ENCODE measurements around the gene HORMAD2. TPM values are rescaled to one million over a fixed set of nuclear protein-coding genes. Genes with fewer than 3 reads are reported as not detected.
"Not testable (repeated sequence)": the region's sequence is repeated elsewhere in the genome, so short reads cannot be mapped to it uniquely, and the experiment has no call there.

HORMAD2 gene
- total and polyA plus RNA-seq, 4 donors = not detected

DNA sequence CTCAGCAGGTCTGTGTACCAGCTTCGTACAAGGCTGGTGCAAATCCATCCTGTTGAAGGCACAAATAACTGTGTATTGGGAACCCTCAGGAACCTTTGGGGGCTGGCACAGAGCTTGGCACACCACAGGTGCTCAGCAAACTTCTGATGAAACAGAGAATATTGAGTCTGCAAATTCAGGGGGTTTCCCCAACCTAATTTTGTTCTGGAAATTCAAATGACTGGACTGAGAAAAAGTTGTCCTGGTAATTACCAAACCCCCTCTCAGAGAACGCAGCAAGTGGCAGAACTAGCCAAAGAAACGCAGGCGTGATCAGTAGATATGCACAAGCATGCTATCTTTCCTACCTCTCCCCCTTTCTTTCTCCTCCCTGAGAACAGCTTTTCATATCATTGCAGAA is 118.7 kb downstream of the HORMAD2 start:
- WGBS, 2 donors = 90 to 96% methylated on average over 4 of the region's 4 CpGs
- H3K27me3 ChIP-seq (ENCODE audit: control insufficient read depth in 1 of 2, insufficient read depth in 2 of 2, low read length in 1 of 2) = no peaks in the 10 kb centered on the region
- no peak for ATAC-seq (ENCODE audit: low FRiP score)

DNA sequence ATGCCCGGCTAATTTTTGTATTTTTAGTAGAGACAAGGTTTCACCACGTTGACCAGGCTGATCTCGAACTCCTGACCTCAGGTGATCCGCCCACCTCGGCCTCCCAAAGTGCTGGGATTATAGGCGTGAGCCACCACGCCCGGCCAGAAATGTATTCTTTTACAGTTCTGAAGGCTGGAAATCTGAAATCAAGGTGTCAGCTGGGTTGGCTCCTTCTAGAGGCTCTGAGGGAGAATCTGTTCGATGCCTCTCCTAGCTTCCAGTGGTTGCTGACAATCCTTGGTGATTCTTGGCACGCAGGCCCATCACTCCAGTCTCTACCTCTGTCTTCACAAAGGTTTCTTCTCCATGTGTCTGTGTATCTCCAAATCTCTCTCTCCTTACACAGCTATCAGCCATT is 120.6 kb downstream of the HORMAD2 start:
- H3K4me1 ChIP-seq (ENCODE audit: control insufficient read depth in 1 of 2, insufficient read depth in 2 of 2, low read length in 2 of 2); ATAC-seq (ENCODE audit: low FRiP score); H3K36me3 ChIP-seq (ENCODE audit: control insufficient read depth in 1 of 2, insufficient read depth in 2 of 2, low read length in 1 of 2); H3K27ac ChIP-seq (ENCODE audit: low read depth in 1 of 2, low read length in 2 of 2); H3K9me3 ChIP-seq (ENCODE audit: control insufficient read depth, low read length); H3K27me3 ChIP-seq (ENCODE audit: control insufficient read depth in 1 of 2, insufficient read depth in 2 of 2, low read length in 1 of 2); intact Hi-C loops (cut with DNase I); H3K4me3 ChIP-seq (ENCODE audit: low read length in 2 of 2); DNase-seq: not testable (repeated sequence)
- 96% methylated on average over 10 of the region's 10 CpGs for WGBS, 2 donors

More for the DNA sequence above, 118.7 kb downstream of the HORMAD2 start:
- H3K27ac ChIP-seq (ENCODE audit: low read depth in 1 of 2, low read length in 2 of 2) = no peak overlapping the region
- no peak overlapping the region for H3K4me3 ChIP-seq (ENCODE audit: low read length in 2 of 2)
- intact Hi-C loops (cut with DNase I) = no loop called here
- H3K9me3 ChIP-seq (ENCODE audit: control insufficient read depth, low read length) = no peaks in the 10 kb centered on the region
- no peak for DNase-seq
- peaks cover 3 to 5% of the 10 kb centered on the region in 2 donors for H3K4me1 ChIP-seq (ENCODE audit: control insufficient read depth in 1 of 2, insufficient read depth in 2 of 2, low read length in 2 of 2)
- H3K36me3 ChIP-seq (ENCODE audit: control insufficient read depth in 1 of 2, insufficient read depth in 2 of 2, low read length in 1 of 2) = no peaks in the 10 kb centered on the region

DNA sequence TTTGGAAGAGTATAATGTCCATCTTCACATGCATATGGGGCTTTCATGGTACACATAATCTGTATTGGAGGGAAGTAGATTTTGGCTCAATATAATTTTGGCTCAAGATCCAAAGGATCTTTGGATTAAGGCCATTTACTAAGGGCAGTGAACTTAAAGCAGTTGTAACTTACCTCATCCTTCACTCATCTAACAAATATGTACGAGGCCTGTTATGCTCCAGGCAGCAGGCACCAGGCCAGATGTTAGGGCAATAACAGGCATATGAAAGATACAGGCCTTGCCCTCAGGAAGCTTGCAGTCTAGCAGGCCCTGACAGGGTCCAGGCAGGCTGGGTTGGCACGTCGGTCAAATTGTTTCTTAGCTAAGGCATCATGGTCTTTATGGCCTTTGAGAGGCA is 121.7 kb downstream of the HORMAD2 start:
- H3K4me1 ChIP-seq (ENCODE audit: control insufficient read depth in 1 of 2, insufficient read depth in 2 of 2, low read length in 2 of 2) = peaks cover under 1 to 1% of the 10 kb centered on the region in 2 donors
- DNase-seq (no peak), ATAC-seq (ENCODE audit: low FRiP score) (no peak)
- H3K9me3 ChIP-seq (ENCODE audit: control insufficient read depth, low read length) = no peaks in the 10 kb centered on the region
- no peak overlapping the region for H3K27ac ChIP-seq (ENCODE audit: low read depth in 1 of 2, low read length in 2 of 2)
- no peaks in the 10 kb centered on the region for H3K36me3 ChIP-seq (ENCODE audit: control insufficient read depth in 1 of 2, insufficient read depth in 2 of 2, low read length in 1 of 2)
- intact Hi-C loops (cut with DNase I) = no loop called here
- 78% methylated on average over 3 of the region's 3 CpGs for WGBS, 2 donors
- H3K27me3 ChIP-seq (ENCODE audit: control insufficient read depth in 1 of 2, insufficient read depth in 2 of 2, low read length in 1 of 2) = no peaks in the 10 kb centered on the region
- H3K4me3 ChIP-seq (ENCODE audit: low read length in 2 of 2) = no peak overlapping the region

DNA sequence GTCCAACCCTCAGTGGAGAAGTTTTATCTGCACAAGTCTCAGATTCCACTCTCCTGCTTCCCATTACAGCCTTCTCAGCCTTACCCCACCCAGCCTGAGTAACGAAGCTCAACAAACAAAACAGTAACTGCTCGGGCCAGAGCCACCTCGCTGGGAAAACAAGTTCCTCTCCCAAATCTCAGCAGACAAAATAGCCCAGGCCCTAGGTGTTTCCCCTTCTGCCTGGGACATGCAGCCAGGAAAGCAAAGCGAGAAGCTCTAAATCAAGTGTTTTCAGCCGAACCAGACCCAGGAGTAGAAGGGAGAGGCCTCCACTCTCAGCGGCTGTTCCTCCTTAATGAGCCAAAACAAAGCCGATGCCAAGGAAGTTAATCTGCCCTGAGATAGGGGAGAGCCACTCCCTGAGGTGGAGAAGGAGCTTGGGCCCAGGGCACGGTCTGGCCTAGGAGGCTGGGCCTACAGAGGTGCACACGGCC is 122.3 kb downstream of the HORMAD2 start:
- WGBS, 2 donors = 69 to 77% methylated on average over 9 of the region's 9 CpGs

DNA sequence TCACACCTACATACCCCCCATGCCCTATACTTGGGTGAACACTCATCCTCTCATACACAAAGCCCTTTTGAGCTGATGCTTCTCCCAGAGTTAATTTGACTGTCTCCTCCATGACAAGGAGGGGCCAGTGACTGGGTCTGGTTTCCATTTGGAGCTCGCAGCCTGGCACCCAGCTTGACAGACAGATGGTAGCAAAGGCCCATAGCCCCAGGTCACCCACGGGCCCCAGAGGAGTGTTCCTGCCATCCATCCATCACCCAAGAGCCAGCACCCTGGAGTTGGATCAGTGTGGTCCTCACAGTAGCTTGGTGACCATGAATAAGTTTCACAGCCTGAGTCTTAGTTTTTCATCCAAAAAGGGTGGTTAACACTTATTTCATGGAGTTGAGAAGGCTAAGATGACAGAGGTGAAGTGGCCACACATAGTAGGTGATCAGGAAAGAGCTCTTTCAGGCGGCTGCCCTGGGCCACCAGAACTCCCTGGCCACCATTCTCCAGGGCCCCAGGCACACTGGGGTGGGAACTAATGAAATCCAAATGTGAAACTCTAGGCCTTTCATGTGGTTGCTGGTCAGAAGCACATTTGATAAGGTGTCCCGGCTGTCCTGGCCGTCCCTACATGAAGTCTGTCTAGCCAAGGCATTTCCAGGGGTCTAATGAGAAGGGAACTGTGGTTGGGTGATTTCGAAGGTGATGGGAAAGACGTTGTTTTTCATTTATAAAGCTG is 123.9 kb downstream of the HORMAD2 start:
- no peak for DNase-seq
- WGBS, 2 donors = 62 to 64% methylated on average over 7 of the region's 7 CpGs
- no peak for ATAC-seq (ENCODE audit: low FRiP score)
- H3K4me1 ChIP-seq (ENCODE audit: control insufficient read depth in 1 of 2, insufficient read depth in 2 of 2, low read length in 2 of 2) = no peaks in the 10 kb centered on the region
- no peaks in the 10 kb centered on the region for H3K9me3 ChIP-seq (ENCODE audit: control insufficient read depth, low read length)
- no peaks in the 10 kb centered on the region for H3K27me3 ChIP-seq (ENCODE audit: control insufficient read depth in 1 of 2, insufficient read depth in 2 of 2, low read length in 1 of 2)
- H3K36me3 ChIP-seq (ENCODE audit: control insufficient read depth in 1 of 2, insufficient read depth in 2 of 2, low read length in 1 of 2) = no peaks in the 10 kb centered on the region
- H3K27ac ChIP-seq (ENCODE audit: low read depth in 1 of 2, low read length in 2 of 2) = no peak overlapping the region
- no peak overlapping the region for H3K4me3 ChIP-seq (ENCODE audit: low read length in 2 of 2)
- intact Hi-C loops (cut with DNase I) = no loop called here

More for the DNA sequence above, 122.3 kb downstream of the HORMAD2 start:
- H3K9me3 ChIP-seq (ENCODE audit: control insufficient read depth, low read length) = no peaks in the 10 kb centered on the region
- no peak overlapping the region for H3K4me3 ChIP-seq (ENCODE audit: low read length in 2 of 2)
- intact Hi-C loops (cut with DNase I) = no loop called here
- ATAC-seq (ENCODE audit: low FRiP score) (peak; percentile 71), DNase-seq (peak in 1 of 2 donors; percentile 62)
- H3K4me1 ChIP-seq (ENCODE audit: control insufficient read depth in 1 of 2, insufficient read depth in 2 of 2, low read length in 2 of 2) = no peaks in the 10 kb centered on the region
- H3K36me3 ChIP-seq (ENCODE audit: control insufficient read depth in 1 of 2, insufficient read depth in 2 of 2, low read length in 1 of 2) = no peaks in the 10 kb centered on the region
- H3K27me3 ChIP-seq (ENCODE audit: control insufficient read depth in 1 of 2, insufficient read depth in 2 of 2, low read length in 1 of 2) = no peaks in the 10 kb centered on the region
- no peak overlapping the region for H3K27ac ChIP-seq (ENCODE audit: low read depth in 1 of 2, low read length in 2 of 2)

DNA sequence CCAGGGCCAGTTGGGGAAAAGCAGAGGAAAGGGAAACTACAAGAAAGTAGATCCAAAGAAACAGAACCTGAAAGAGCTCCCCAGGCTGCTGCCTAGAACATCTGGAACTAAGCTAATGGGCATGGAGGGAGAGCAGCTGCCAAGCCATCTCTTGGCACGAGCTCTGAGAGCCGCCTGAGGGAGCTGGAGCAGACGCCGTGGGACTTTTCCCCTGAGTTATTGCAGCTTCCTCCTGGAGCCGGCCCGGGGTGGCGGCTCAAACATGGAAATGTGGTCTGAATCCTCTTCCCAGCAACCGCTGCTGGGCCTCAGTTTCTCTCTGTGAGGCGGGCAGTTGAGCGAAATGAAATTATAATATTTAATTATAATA is 124.5 kb downstream of the HORMAD2 start:
- ATAC-seq (ENCODE audit: low FRiP score) = no peak
- Histone ChIP-seq H3K27me3 (ENCODE audit: control insufficient read depth in 1 of 2, insufficient read depth in 2 of 2, low read length in 1 of 2) (no peaks in the 10 kb centered on the region), H3K36me3 (ENCODE audit: control insufficient read depth in 1 of 2, insufficient read depth in 2 of 2, low read length in 1 of 2) (no peaks in the 10 kb centered on the region), H3K27ac (ENCODE audit: low read depth in 1 of 2, low read length in 2 of 2) (no peak overlapping the region), H3K4me1 (ENCODE audit: control insufficient read depth in 1 of 2, insufficient read depth in 2 of 2, low read length in 2 of 2) (no peaks in the 10 kb centered on the region), H3K4me3 (ENCODE audit: low read length in 2 of 2) (no peak overlapping the region), H3K9me3 (ENCODE audit: control insufficient read depth, low read length) (no peaks in the 10 kb centered on the region)
- no peak for DNase-seq
- 23 to 25% methylated on average over 10 of the region's 10 CpGs for WGBS, 2 donors
- intact Hi-C loops (cut with DNase I) = no loop called here

DNA sequence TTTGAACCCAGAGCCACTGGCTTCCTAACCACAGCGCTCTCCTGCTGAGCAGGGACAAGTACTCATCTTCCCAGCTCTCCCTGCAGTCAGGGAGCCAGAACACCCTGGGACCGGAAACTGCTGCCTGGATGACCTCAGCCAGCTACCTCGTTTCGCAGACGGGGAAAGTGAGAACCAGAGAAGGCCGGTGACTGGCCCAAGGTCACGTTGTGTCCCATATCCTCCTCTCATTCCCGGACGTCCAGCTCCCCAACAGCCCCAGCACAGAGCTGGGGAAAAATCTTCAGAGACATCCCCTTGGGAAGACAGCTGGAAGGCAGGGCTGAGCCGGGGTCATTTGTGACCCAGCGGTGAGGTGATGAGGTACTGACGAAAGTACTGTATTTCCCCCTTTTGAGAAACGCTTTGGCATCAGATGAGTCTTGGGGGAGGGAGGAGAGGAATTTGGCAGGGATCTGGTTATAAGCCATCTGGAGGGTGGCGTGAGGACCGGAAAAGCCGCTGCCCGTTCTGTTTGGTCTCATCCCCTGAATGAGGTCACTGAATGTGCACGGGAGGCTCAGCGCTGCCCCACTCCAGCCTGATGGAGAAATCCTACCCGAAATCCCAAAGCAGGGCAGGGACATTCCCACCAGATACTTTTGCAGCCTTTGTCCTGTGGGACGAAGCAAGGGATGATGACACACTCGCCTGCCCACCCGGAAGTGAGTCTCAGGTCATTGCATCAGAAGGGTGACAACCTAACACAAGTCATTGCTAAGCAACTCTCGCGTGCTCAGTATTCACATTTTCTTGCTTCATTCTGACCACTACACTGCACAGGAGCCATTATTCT is 125.2 kb downstream of the HORMAD2 start:
- 56 to 58% methylated on average over 25 of the region's 25 CpGs for WGBS, 2 donors
- ATAC-seq (ENCODE audit: low FRiP score) = no peak
- Histone ChIP-seq H3K27me3 (ENCODE audit: control insufficient read depth in 1 of 2, insufficient read depth in 2 of 2, low read length in 1 of 2) (no peaks in the 10 kb centered on the region), H3K9me3 (ENCODE audit: control insufficient read depth, low read length) (no peaks in the 10 kb centered on the region), H3K27ac (ENCODE audit: low read depth in 1 of 2, low read length in 2 of 2) (no peak overlapping the region), H3K4me3 (ENCODE audit: low read length in 2 of 2) (no peak overlapping the region), H3K4me1 (ENCODE audit: control insufficient read depth in 1 of 2, insufficient read depth in 2 of 2, low read length in 2 of 2) (no peaks in the 10 kb centered on the region), H3K36me3 (ENCODE audit: control insufficient read depth in 1 of 2, insufficient read depth in 2 of 2, low read length in 1 of 2) (no peaks in the 10 kb centered on the region)
- no peak for DNase-seq
- intact Hi-C loops (cut with DNase I) = no loop called here

DNA sequence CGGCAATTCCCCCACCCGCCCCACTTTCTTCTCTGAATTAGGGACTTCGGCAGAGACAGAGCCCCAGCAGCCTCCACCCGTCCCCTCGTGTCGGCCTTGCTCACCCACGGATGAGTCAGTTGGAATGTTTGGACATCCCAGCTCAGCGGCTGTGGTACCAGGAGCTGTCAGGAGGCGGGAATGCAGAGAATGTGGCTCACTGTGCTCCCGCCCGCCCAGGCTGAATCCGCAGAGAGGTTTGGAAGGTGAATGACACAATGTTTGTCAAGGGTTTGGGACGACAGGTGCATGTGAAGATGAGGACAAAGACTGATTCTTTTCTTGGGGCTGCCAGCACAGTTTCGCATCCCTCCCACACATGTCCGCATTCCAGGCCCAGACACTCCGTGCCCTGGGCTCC is 126.7 kb downstream of the HORMAD2 start:
- H3K4me3 ChIP-seq (ENCODE audit: low read length in 2 of 2) = no peak overlapping the region
- no peak for ATAC-seq (ENCODE audit: low FRiP score)
- DNase-seq = peak in 1 of 2 donors; percentile 60
- no peaks in the 10 kb centered on the region for H3K4me1 ChIP-seq (ENCODE audit: control insufficient read depth in 1 of 2, insufficient read depth in 2 of 2, low read length in 2 of 2)
- no peaks in the 10 kb centered on the region for H3K27me3 ChIP-seq (ENCODE audit: control insufficient read depth in 1 of 2, insufficient read depth in 2 of 2, low read length in 1 of 2)
- intact Hi-C loops (cut with DNase I) = no loop called here
- no peak overlapping the region for H3K27ac ChIP-seq (ENCODE audit: low read depth in 1 of 2, low read length in 2 of 2)
- H3K9me3 ChIP-seq (ENCODE audit: control insufficient read depth, low read length) = no peaks in the 10 kb centered on the region
- WGBS, 2 donors = 62 to 66% methylated on average over 16 of the region's 16 CpGs
- no peaks in the 10 kb centered on the region for H3K36me3 ChIP-seq (ENCODE audit: control insufficient read depth in 1 of 2, insufficient read depth in 2 of 2, low read length in 1 of 2)
